T47D (cell line): ENCODE data around the gene LRPAP1.
"Not testable (repeated sequence)": the region's sequence is repeated elsewhere in the genome, so short reads cannot be mapped to it uniquely, and the experiment has no call there.

ENCODE experiments used
- DNase-seq, 2 experiments: peaks; one replicate each; pipeline versions ENCODE4 v3.0.0 to v3.0.0-alpha.2; 2011 to 2012; ENCODE audit warnings: low read depth in 1 of 2, low spot score in 1 of 2
- JUND ChIP-seq: IDR thresholded peaks from 2 replicates; pipeline ENCODE4 v1.6.1; 2012; ENCODE audit warnings: low read depth
- in situ Hi-C: cut with HindIII; loops from 2 replicates; pipeline ENCODE4 v1.10.0; 2016; ENCODE audit warnings: low sequenced_read_pairs, low pct_unique_long_range_greater_than_20kb

The LRPAP1 gene

DNA sequence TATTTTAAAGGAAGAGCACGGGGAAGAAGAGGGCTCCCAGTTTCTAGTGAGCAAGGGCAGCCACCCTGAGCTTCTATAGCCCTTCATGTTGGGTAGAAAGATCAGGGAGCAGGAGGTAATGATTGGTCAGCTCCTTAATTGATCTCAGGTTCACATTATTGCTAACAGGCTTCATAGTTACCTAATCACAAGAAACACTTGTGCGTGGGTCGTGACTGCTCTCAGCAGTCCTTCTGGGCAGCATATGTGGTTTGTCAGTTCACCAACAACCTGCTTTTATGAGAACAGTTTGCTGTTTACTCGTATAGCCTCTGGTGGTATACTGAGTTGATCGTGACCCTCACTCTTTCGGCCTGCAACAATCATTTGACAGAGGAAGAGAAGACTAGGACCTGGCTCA lies 73.9 kb downstream of the LRPAP1 start:
- TF ChIP-seq JUND: no peak
- DNase-seq: no peak
- in situ Hi-C loops: no loop called here

GRCh38 chr4:3455596-3455995 lies 76.6 kb downstream of the LRPAP1 start:
- DNase-seq, in situ Hi-C loops: not testable (repeated sequence)
